ENCODE results near the gene CCR7. TPM values are rescaled to one million over a fixed set of nuclear protein-coding genes. Genes with fewer than 3 reads are reported as not detected.

Gene CCR7
- total and polyA plus RNA-seq, 9 donors, result 0.18 to 2.5 (median 0.37) TPM; not detected in 2

GRCh38 chr17:40580140-40580539, 14.9 kb upstream of the CCR7 start:
- DNase-seq, result no peak
- Histone ChIP-seq H3K27me3 (no peaks in the 10 kb centered on the region), H3K4me1 (ENCODE audit: insufficient read depth) (no peaks in the 10 kb centered on the region), H3K4me3 (no peak overlapping the region), H3K27ac (no peak overlapping the region), H3K36me3 (no peaks in the 10 kb centered on the region), H3K9me3 (no peaks in the 10 kb centered on the region)
- TF ChIP-seq EP300 (IDR thresholded peaks at IDR 0.05) (no peak), POLR2A (IDR thresholded peaks at IDR 0.05) (no peak), CTCF (IDR thresholded peaks at IDR 0.05) (no peak)
- intact Hi-C loops (cut with DNase I), result no loop called here

- DNase-seq, result no peak
- Histone ChIP-seq H3K27ac (no peak overlapping the region), H3K27me3 (no peaks in the 10 kb centered on the region), H3K4me3 (no peak overlapping the region), H3K4me1 (ENCODE audit: insufficient read depth) (no peaks in the 10 kb centered on the region), H3K36me3 (no peaks in the 10 kb centered on the region), H3K9me3 (no peaks in the 10 kb centered on the region)
- intact Hi-C loops (cut with DNase I), result no loop called here
- TF ChIP-seq EP300 (IDR thresholded peaks at IDR 0.05) (no peak), CTCF (IDR thresholded peaks at IDR 0.05) (no peak), POLR2A (IDR thresholded peaks at IDR 0.05) (no peak)
- WGBS, 3 donors, result 67 to 86% (median 77%) methylated on average over 3 of the region's 3 CpGs
Observed at GRCh38 chr17:40579471-40579870, 14.2 kb upstream of the CCR7 start.

- H3K9me3 ChIP-seq, result no peaks in the 10 kb centered on the region
- H3K4me1 ChIP-seq (ENCODE audit: insufficient read depth), result no peaks in the 10 kb centered on the region
- H3K27me3 ChIP-seq, result no peaks in the 10 kb centered on the region
- DNase-seq, result no peak
- H3K27ac ChIP-seq, result no peak overlapping the region
- 75 to 80% (median 76%) methylated on average over 5 of the region's 5 CpGs for WGBS, 3 donors
- intact Hi-C loops (cut with DNase I), result no loop called here
- no peak for TF ChIP-seq EP300 (IDR thresholded peaks at IDR 0.05)
- TF ChIP-seq CTCF (IDR thresholded peaks at IDR 0.05), result no peak
- TF ChIP-seq POLR2A (IDR thresholded peaks at IDR 0.05), result no peak
- no peak overlapping the region for H3K4me3 ChIP-seq
- no peaks in the 10 kb centered on the region for H3K36me3 ChIP-seq
Observed at GRCh38 chr17:40577611-40578065, 12.4 kb upstream of the CCR7 start.

DNA sequence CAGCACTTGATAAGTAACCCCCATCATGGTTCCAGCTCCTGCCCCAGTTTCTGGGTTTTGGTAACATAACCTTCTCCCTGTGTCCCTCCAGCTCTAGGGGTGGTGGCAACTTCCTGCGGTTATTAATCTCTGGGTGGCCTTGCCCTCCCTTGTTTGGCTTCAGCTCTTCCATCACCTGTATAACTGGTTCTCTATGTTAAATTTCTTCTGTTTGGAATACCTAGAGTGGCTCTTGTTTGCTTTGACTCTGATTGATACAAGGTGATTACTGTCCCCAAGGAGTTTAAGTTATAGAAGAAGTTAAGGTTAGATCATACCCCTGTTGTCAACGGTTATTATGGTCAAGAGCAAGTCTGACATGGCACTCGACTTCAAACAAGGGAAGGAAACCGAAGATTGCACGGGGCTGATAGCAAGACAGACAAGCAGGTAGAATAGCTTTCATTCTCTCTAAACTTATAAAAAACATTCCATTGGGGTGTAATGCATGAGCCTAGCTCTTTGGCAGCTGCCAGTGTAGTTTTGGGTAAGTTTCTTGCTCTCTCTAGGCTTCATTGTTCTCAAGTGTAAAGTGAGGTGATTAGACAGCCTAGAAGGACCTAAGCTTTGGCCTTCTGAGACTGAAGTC, 11.0 kb upstream of the CCR7 start:
- no peak overlapping the region for H3K4me3 ChIP-seq
- no peaks in the 10 kb centered on the region for H3K4me1 ChIP-seq (ENCODE audit: insufficient read depth)
- 81 to 86% (median 83%) methylated on average over 5 of the region's 5 CpGs for WGBS, 3 donors
- no peaks in the 10 kb centered on the region for H3K27me3 ChIP-seq
- TF ChIP-seq CTCF (IDR thresholded peaks at IDR 0.05), result no peak
- no peak for TF ChIP-seq EP300 (IDR thresholded peaks at IDR 0.05)
- TF ChIP-seq POLR2A (IDR thresholded peaks at IDR 0.05), result no peak
- DNase-seq, result no peak
- H3K36me3 ChIP-seq, result no peaks in the 10 kb centered on the region
- no peak overlapping the region for H3K27ac ChIP-seq
- H3K9me3 ChIP-seq, result no peaks in the 10 kb centered on the region
- intact Hi-C loops (cut with DNase I), result no loop called here

Data from ovary (tissue), 9 donors.